Keratinocyte (primary cell): Measurements from ENCODE around the gene ADAMTS2.

ENCODE experiments used
- EZH2 ChIP-seq: IDR thresholded peaks from one replicate; pipeline ENCODE4 v1.6.1; 2012; ENCODE audit warnings: inconsistent platforms, mild to moderate bottlenecking, low read length, moderate library complexity
- TF ChIP-seq, protein P1 (sequence below), 3 experiments: IDR thresholded peaks in 1 of 3; conservative IDR thresholded peaks in 1 of 3; optimal IDR thresholded peaks in 1 of 3; 2 replicates in 2 of 3; 3 replicates in 1 of 3; pipeline versions ENCODE3 to v1.5.1; 2011; ENCODE audit warnings: low read length in 3 of 3, mild to moderate bottlenecking in 3 of 3, moderate library complexity in 2 of 3, control low read depth in 1 of 3, inconsistent platforms in 1 of 3; ENCODE audit not compliant: insufficient read depth in 2 of 3; ENCODE audit errors: extremely low read depth in 1 of 3

DNA sequence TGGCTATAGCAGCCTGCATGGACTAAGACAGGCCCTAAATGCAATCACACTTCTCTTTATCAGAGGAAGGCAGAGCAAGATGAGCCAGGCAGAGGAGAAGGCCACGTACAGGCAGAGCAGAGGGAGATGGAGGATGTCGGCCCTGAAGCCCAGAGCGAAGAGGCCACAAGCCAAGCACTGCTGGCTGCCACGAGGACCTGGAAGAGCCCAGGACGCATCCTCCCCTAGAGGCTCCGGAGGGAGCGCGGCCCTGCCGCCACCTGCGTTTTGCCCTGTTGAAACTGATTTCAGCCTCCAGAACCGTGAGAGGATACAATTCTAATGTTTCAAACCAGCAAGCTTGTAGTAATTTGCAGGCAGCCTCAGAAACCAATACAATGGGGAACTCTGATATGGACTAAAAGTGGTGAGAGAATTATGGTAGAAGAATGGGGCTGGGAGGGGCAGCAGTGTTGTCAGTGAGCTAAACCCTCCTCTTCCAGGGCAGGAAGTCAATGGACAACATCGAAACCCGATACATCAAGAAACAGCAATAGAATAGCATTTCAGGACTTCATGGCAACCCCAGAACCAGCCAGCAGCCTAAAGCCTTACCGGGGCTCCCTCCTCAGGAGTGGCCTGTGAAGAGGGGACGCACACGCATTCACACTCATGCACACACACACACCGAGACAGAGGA, 32.6 kb downstream of the ADAMTS2 start:
- TF ChIP-seq, protein P1, sequence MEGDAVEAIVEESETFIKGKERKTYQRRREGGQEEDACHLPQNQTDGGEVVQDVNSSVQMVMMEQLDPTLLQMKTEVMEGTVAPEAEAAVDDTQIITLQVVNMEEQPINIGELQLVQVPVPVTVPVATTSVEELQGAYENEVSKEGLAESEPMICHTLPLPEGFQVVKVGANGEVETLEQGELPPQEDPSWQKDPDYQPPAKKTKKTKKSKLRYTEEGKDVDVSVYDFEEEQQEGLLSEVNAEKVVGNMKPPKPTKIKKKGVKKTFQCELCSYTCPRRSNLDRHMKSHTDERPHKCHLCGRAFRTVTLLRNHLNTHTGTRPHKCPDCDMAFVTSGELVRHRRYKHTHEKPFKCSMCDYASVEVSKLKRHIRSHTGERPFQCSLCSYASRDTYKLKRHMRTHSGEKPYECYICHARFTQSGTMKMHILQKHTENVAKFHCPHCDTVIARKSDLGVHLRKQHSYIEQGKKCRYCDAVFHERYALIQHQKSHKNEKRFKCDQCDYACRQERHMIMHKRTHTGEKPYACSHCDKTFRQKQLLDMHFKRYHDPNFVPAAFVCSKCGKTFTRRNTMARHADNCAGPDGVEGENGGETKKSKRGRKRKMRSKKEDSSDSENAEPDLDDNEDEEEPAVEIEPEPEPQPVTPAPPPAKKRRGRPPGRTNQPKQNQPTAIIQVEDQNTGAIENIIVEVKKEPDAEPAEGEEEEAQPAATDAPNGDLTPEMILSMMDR (optimal IDR thresholded peaks at IDR 0.05 in 1 of 3, IDR thresholded peaks at IDR 0.05 in 1 of 3, conservative IDR thresholded peaks at IDR 0.05 in 1 of 3; ENCODE audit: extremely low read depth in 1 of 3, insufficient read depth in 2 of 3, low read length in 3 of 3): no peak
- no peak for TF ChIP-seq EZH2
